ENCODE results near the gene SFT2D3.

The SFT2D3 gene

DNA sequence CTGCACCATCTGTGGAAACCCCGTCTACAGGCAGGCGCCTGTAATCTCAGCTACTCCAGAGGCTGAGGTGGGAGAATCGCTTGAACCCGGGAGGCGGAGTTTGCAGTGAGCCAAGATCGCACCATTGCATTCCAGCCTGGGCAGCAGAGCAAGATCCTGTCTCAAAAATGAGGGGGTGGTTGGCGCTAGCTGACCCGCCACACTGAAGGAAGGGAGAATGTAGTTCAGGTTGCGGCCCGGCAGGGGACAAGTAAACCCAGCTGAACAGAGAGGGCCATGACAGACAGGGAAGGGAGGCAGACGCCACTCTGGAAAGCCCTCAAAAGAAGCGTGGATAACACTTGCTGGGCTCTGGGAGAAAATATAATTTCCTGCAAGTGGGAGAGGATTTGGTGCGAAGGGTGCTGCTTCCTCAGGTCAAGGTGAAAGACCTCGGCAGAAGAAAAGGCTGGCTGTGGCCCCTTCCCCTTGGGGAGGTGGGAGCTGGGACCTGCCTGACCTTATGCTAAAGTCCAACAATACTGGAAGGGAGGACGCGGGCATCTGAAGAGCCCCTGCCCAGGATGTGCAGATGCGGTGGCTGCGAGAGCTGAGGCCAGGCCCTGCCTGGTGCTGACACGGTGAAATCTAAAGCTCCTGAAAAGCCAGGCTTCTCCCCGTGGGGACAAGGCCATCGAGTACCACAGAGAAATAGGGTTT, 3.7 kb upstream of the SFT2D3 start:
- Histone ChIP-seq H3K27ac (ENCODE audit: low read depth, low read length) (no peak overlapping the region), H3K4me3 (ENCODE audit: low read length) (no peak overlapping the region), H3K9ac (ENCODE audit: low read length) (no peak overlapping the region), H3K27me3 (ENCODE audit: control insufficient read depth, insufficient read depth, low read length) (no peaks in the 10 kb centered on the region), H3K36me3 (ENCODE audit: control insufficient read depth, insufficient read depth, low read length) (no peaks in the 10 kb centered on the region), H3K4me1 (ENCODE audit: control insufficient read depth, insufficient read depth, low read length) (peaks cover 6% of the 10 kb centered on the region)

- Histone ChIP-seq H3K36me3 (ENCODE audit: control insufficient read depth, insufficient read depth, low read length) (no peaks in the 10 kb centered on the region), H3K4me3 (ENCODE audit: low read length) (no peak overlapping the region), H3K4me1 (ENCODE audit: control insufficient read depth, insufficient read depth, low read length) (peaks cover 11% of the 10 kb centered on the region), H3K9ac (ENCODE audit: low read length) (no peak overlapping the region), H3K27me3 (ENCODE audit: control insufficient read depth, insufficient read depth, low read length) (no peaks in the 10 kb centered on the region), H3K27ac (ENCODE audit: low read depth, low read length) (no peak overlapping the region)
Measured at GRCh38 chr2:127698553-127699355, 2.5 kb upstream of the SFT2D3 start.

DNA sequence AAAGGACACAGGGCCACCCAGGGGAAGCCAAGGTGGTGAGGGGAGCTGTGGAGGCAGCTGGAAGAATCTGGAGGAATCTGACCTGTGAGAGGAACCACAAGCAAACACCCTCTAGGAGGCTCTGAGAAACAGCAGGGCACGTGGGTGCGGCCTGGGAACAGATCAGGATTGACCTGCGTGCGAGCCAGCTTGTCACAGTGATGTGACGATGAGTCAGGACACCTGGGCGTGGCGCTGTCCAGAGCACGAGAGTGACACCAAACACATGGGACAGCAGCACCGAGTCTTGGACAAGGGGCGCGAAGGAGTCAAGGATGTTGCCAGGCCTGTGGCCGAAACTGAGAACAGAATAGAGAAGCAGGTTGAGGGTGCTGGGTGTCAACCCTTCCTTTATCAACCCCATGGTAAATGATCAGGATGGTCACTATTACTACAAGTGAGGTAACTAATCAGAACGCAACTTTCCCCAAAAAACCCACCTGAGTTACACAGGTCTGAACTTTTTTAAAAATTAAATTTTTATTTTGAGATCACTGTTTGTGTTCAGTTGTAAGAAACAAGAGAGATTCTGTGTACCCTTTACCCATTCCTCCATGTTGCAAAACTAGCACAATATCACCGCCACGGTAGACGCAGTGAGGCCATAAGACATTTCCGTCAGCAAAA, 637 bp upstream of the SFT2D3 start:
- H3K9ac ChIP-seq (ENCODE audit: low read length): peak overlapping the region; percentile 95
- H3K4me3 ChIP-seq (ENCODE audit: low read length): peak overlapping the region; percentile 85
- peaks cover 11% of the 10 kb centered on the region for H3K4me1 ChIP-seq (ENCODE audit: control insufficient read depth, insufficient read depth, low read length)
- H3K36me3 ChIP-seq (ENCODE audit: control insufficient read depth, insufficient read depth, low read length): no peaks in the 10 kb centered on the region
- no peaks in the 10 kb centered on the region for H3K27me3 ChIP-seq (ENCODE audit: control insufficient read depth, insufficient read depth, low read length)
- H3K27ac ChIP-seq (ENCODE audit: low read depth, low read length): peak overlapping the region; percentile 93

GRCh38 chr2:127701651-127702394, 526 bp downstream of the SFT2D3 start:
- no peaks in the 10 kb centered on the region for H3K27me3 ChIP-seq (ENCODE audit: control insufficient read depth, insufficient read depth, low read length)
- peak overlapping the region; percentile 61 for H3K9ac ChIP-seq (ENCODE audit: low read length)
- peaks cover 5% of the 10 kb centered on the region for H3K36me3 ChIP-seq (ENCODE audit: control insufficient read depth, insufficient read depth, low read length)
- H3K4me1 ChIP-seq (ENCODE audit: control insufficient read depth, insufficient read depth, low read length): peaks cover 11% of the 10 kb centered on the region
- H3K27ac ChIP-seq (ENCODE audit: low read depth, low read length): peak overlapping the region; percentile 93
- H3K4me3 ChIP-seq (ENCODE audit: low read length): peak overlapping the region; percentile 85

DNA sequence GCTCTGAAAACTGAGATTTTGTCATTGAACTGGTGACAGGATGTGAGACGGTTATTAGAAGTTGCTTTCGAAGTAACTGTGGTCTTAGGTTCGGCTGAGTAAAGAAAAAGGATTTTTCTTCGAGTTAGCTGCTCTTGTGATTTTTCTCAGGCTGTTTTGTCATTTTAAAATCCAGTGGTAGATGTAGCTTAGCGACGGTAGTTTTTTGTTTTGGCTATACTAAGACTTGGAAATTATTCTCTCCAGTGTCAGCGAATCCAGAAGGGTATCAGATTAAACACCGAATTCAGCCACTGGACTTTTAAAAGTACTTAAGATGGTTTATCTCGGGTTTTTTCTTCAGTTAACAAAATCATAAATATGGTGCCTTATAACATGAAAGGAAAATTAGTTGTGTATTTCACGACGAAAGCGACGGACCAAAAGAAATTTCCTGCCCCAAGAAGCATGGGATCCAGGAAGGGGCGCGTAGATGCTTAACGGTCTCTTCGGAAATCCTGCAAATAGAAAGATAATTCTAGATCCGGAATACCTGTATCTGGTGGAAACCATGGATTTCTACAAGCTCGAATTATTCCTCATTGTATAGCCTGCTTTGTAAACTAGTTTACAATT, 1.2 kb downstream of the SFT2D3 start:
- Histone ChIP-seq H3K27ac (ENCODE audit: low read depth, low read length) (peak overlapping the region; percentile 93), H3K27me3 (ENCODE audit: control insufficient read depth, insufficient read depth, low read length) (no peaks in the 10 kb centered on the region)

DNA sequence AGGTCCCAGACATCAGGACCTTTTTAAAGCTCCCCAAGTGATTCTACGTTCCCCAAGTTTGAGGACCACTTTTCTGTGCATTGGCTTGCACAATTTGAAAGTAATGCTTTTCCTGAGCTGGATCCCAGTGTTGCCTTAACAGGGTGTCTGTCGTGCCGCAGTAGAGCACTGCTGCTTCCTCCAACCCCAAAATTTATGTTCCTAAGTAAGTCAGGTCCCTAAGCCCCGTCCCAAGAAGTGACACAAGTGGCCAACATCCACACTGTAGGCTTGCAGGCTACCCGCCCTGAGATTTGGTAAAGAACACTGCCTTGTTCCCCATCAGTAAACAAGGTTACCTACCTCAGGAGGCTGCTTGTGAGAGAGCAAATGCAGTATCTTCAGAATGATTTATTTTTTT, 2.0 kb downstream of the SFT2D3 start:
- Histone ChIP-seq H3K36me3 (ENCODE audit: control insufficient read depth, insufficient read depth, low read length) (peaks cover 10% of the 10 kb centered on the region), H3K27me3 (ENCODE audit: control insufficient read depth, insufficient read depth, low read length) (no peaks in the 10 kb centered on the region), H3K9ac (ENCODE audit: low read length) (no peak overlapping the region), H3K4me3 (ENCODE audit: low read length) (no peak overlapping the region), H3K4me1 (ENCODE audit: control insufficient read depth, insufficient read depth, low read length) (peaks cover 15% of the 10 kb centered on the region), H3K27ac (ENCODE audit: low read depth, low read length) (no peak overlapping the region)

More for the DNA sequence above, 1.2 kb downstream of the SFT2D3 start:
- H3K36me3 ChIP-seq (ENCODE audit: control insufficient read depth, insufficient read depth, low read length): peaks cover 5% of the 10 kb centered on the region
- H3K4me1 ChIP-seq (ENCODE audit: control insufficient read depth, insufficient read depth, low read length): peaks cover 11% of the 10 kb centered on the region
- peak overlapping the region; percentile 61 for H3K9ac ChIP-seq (ENCODE audit: low read length)
- H3K4me3 ChIP-seq (ENCODE audit: low read length): peak overlapping the region; percentile 85

DNA sequence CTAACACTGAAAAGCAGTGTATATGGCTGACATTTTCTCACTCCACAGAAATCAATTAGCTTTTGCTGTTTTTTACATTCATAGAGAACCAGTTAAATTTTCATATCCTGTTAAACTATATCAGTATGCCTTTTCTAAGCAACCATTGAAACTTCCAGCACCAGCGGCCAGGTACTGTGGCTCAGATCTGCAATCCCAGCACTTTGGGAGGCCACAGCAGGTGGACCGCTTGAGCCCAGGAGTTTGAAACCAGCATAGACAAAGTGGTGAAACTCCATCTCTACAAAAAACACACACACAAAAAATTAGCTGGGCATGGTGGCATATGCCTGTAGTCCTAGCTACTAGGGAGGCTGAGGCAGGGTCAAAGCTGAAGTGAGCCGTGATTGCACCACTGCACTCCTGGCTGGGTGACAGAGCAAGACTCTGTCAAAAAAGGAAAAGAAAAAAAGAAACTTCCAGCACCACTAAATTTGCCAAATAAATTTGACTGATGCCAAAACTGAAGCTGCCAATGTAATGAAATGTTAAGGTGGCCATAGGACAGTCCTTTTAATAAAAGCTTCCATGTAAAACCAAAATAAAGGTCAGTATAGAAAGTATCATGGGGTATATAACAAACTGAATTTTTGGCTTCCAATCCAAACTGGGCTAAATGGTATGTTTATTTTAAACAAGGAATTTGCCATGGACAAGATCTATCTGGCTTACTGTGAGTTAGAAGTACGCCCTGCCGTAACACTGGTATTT, 3.5 kb downstream of the SFT2D3 start:
- no peak overlapping the region for H3K9ac ChIP-seq (ENCODE audit: low read length)
- H3K36me3 ChIP-seq (ENCODE audit: control insufficient read depth, insufficient read depth, low read length): peaks cover 20% of the 10 kb centered on the region
- H3K4me1 ChIP-seq (ENCODE audit: control insufficient read depth, insufficient read depth, low read length): peaks cover 18% of the 10 kb centered on the region
- no peaks in the 10 kb centered on the region for H3K27me3 ChIP-seq (ENCODE audit: control insufficient read depth, insufficient read depth, low read length)
- H3K4me3 ChIP-seq (ENCODE audit: low read length): no peak overlapping the region
- H3K27ac ChIP-seq (ENCODE audit: low read depth, low read length): no peak overlapping the region

GRCh38 chr2:127705391-127706065, 4.2 kb downstream of the SFT2D3 start:
- H3K9ac ChIP-seq (ENCODE audit: low read length): no peak overlapping the region
- no peak overlapping the region for H3K4me3 ChIP-seq (ENCODE audit: low read length)
- no peak overlapping the region for H3K27ac ChIP-seq (ENCODE audit: low read depth, low read length)
- no peaks in the 10 kb centered on the region for H3K27me3 ChIP-seq (ENCODE audit: control insufficient read depth, insufficient read depth, low read length)
- H3K4me1 ChIP-seq (ENCODE audit: control insufficient read depth, insufficient read depth, low read length): peaks cover 18% of the 10 kb centered on the region
- H3K36me3 ChIP-seq (ENCODE audit: control insufficient read depth, insufficient read depth, low read length): peaks cover 22% of the 10 kb centered on the region

DNA sequence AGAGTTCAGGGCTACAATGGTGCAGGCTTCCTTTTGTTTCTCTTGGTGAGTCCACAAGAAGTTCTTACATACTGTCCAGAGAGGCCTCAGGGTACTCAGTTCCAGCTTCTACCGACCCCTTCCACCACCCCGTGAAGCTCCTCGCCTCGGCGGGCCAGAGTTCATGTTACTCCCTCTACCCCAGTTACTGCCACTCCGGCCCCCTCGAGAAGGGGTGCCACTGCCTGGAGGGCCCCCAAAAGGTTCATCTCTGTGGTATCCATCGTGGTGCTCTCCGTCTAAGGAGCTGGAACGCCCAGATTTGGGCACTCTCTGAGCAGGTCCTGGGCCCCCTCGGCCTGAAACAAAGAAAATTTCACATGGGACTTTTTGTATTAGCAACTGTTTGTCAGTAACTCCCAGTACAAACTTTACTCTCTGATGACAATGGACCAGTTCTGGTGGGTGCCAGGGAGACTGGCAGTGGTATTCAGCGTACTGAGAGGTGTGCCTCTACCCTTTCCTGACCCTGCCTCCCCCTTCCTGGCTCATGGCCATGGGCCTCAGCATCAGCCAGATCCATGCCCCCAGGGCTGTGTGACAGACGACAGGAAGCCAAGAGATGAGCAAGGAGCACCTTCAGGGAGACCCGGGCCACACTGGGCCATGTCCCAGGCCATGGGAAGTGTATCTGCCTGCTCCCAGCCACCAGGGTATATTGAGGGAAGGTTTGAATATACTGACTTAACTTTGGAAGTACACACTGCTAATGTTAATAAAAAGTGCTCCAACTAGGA, 5.1 kb downstream of the SFT2D3 start:
- H3K27ac ChIP-seq (ENCODE audit: low read depth, low read length): no peak overlapping the region
- peaks cover 22% of the 10 kb centered on the region for H3K36me3 ChIP-seq (ENCODE audit: control insufficient read depth, insufficient read depth, low read length)
- peaks cover 18% of the 10 kb centered on the region for H3K4me1 ChIP-seq (ENCODE audit: control insufficient read depth, insufficient read depth, low read length)
- no peak overlapping the region for H3K9ac ChIP-seq (ENCODE audit: low read length)
- H3K4me3 ChIP-seq (ENCODE audit: low read length): no peak overlapping the region
- H3K27me3 ChIP-seq (ENCODE audit: control insufficient read depth, insufficient read depth, low read length): no peaks in the 10 kb centered on the region

GRCh38 chr2:127707890-127708648, 6.8 kb downstream of the SFT2D3 start:
- no peaks in the 10 kb centered on the region for H3K27me3 ChIP-seq (ENCODE audit: control insufficient read depth, insufficient read depth, low read length)
- H3K27ac ChIP-seq (ENCODE audit: low read depth, low read length): peak overlapping the region; percentile 55
- H3K36me3 ChIP-seq (ENCODE audit: control insufficient read depth, insufficient read depth, low read length): peaks cover 22% of the 10 kb centered on the region
- no peak overlapping the region for H3K9ac ChIP-seq (ENCODE audit: low read length)
- no peak overlapping the region for H3K4me3 ChIP-seq (ENCODE audit: low read length)
- peaks cover 10% of the 10 kb centered on the region for H3K4me1 ChIP-seq (ENCODE audit: control insufficient read depth, insufficient read depth, low read length)
